DMS53 treated with DMSO at 0.1 percent for 48 hours (cell line): ENCODE measurements around the gene PTPRT.

ENCODE experiments used
- DNase-seq: peaks from one replicate; lab custom pipeline; 2025; ENCODE audit not compliant: unreplicated experiment; lab: John Stamatoyannopoulos, UW

The PTPRT gene

GRCh38 chr20:42846784-42847490 is 342.8 kb downstream of the PTPRT start:
- DNase-seq: no peak

GRCh38 chr20:42844751-42845150 is 345.0 kb downstream of the PTPRT start:
- no peak for DNase-seq

GRCh38 chr20:42837456-42837855 is 352.2 kb downstream of the PTPRT start:
- DNase-seq: no peak

- DNase-seq: no peak
Observed at GRCh38 chr20:42836339-42836738, 353.4 kb downstream of the PTPRT start.

GRCh38 chr20:42807876-42808275 is 381.8 kb downstream of the PTPRT start:
- DNase-seq: no peak

- DNase-seq: no peak
Observed at GRCh38 chr20:42795111-42795695, 394.5 kb downstream of the PTPRT start.

- no peak for DNase-seq
Observed at GRCh38 chr20:42792052-42792451, 397.7 kb downstream of the PTPRT start.

- DNase-seq: no peak
Observed at GRCh38 chr20:42790111-42790510, 399.6 kb downstream of the PTPRT start.

GRCh38 chr20:42788707-42789106 is 401.0 kb downstream of the PTPRT start:
- DNase-seq: no peak

- no peak for DNase-seq
Observed at GRCh38 chr20:42785041-42785440, 404.7 kb downstream of the PTPRT start.

- DNase-seq: no peak
Observed at GRCh38 chr20:42779216-42779615, 410.5 kb downstream of the PTPRT start.

GRCh38 chr20:42775866-42776265 is 413.8 kb downstream of the PTPRT start:
- no peak for DNase-seq

GRCh38 chr20:42775037-42775436 is 414.7 kb downstream of the PTPRT start:
- no peak for DNase-seq

GRCh38 chr20:42763015-42763414 is 426.7 kb downstream of the PTPRT start:
- DNase-seq: no peak

GRCh38 chr20:42756991-42757390 is 432.7 kb downstream of the PTPRT start:
- no peak for DNase-seq

GRCh38 chr20:42754706-42755105 is 435.0 kb downstream of the PTPRT start:
- no peak for DNase-seq

- no peak for DNase-seq
Observed at GRCh38 chr20:42752620-42753019, 437.1 kb downstream of the PTPRT start.

- DNase-seq: no peak
Observed at GRCh38 chr20:42749556-42749955, 440.1 kb downstream of the PTPRT start.

GRCh38 chr20:42747765-42748411 is 441.8 kb downstream of the PTPRT start:
- DNase-seq: no peak

GRCh38 chr20:42744756-42745465 is 444.8 kb downstream of the PTPRT start:
- no peak for DNase-seq

GRCh38 chr20:42742926-42743325 is 446.8 kb downstream of the PTPRT start:
- no peak for DNase-seq

- no peak for DNase-seq
Observed at GRCh38 chr20:42741906-42742305, 447.8 kb downstream of the PTPRT start.
